ENCODE measurements around the gene CNTLN.
"Not testable (repeated sequence)": the region's sequence is repeated elsewhere in the genome, so short reads cannot be mapped to it uniquely, and the experiment has no call there.

Gene CNTLN

GRCh38 chr9:17171309-17172094 lies 36.7 kb downstream of the CNTLN start:
- WGBS (ENCODE audit: insufficient coverage, insufficient read length): no CpG with 5 or more reads among the region's 5 CpGs
- H3K4me3 ChIP-seq (ENCODE audit: low read length): no peak overlapping the region
- no peaks in the 10 kb centered on the region for H3K36me3 ChIP-seq (ENCODE audit: control insufficient read depth, insufficient read depth, low read length)
- H3K4me1 ChIP-seq (ENCODE audit: control insufficient read depth, insufficient read depth, low read length): no peaks in the 10 kb centered on the region
- no peak for DNase-seq (ENCODE audit: low read depth, low spot score)
- no peak overlapping the region for H3K27ac ChIP-seq (ENCODE audit: low read length)
- no peaks in the 10 kb centered on the region for H3K9me3 ChIP-seq (ENCODE audit: control insufficient read depth, insufficient read depth, low read length)
- H3K27me3 ChIP-seq (ENCODE audit: control insufficient read depth, insufficient read depth, low read length): no peaks in the 10 kb centered on the region

GRCh38 chr9:17177496-17177895 lies 42.7 kb downstream of the CNTLN start:
- not testable (repeated sequence) for H3K4me1 ChIP-seq (ENCODE audit: control insufficient read depth, insufficient read depth, low read length); H3K4me3 ChIP-seq (ENCODE audit: low read length); H3K36me3 ChIP-seq (ENCODE audit: control insufficient read depth, insufficient read depth, low read length); H3K27ac ChIP-seq (ENCODE audit: low read length); DNase-seq (ENCODE audit: low read depth, low spot score); H3K27me3 ChIP-seq (ENCODE audit: control insufficient read depth, insufficient read depth, low read length); H3K9me3 ChIP-seq (ENCODE audit: control insufficient read depth, insufficient read depth, low read length)
- no CpG with 5 or more reads among the region's 15 CpGs for WGBS (ENCODE audit: insufficient coverage, insufficient read length)

GRCh38 chr9:17185481-17186029 lies 50.7 kb downstream of the CNTLN start:
- Histone ChIP-seq H3K4me1 (ENCODE audit: control insufficient read depth, insufficient read depth, low read length) (0 out of 2 replicates have a peak, but pooled peaks cover 1% of the 10 kb centered on the region), H3K36me3 (ENCODE audit: control insufficient read depth, insufficient read depth, low read length) (no peaks in the 10 kb centered on the region), H3K27me3 (ENCODE audit: control insufficient read depth, insufficient read depth, low read length) (no peaks in the 10 kb centered on the region), H3K27ac (ENCODE audit: low read length) (no peak overlapping the region), H3K4me3 (ENCODE audit: low read length) (no peak overlapping the region), H3K9me3 (ENCODE audit: control insufficient read depth, insufficient read depth, low read length) (no peaks in the 10 kb centered on the region)
- WGBS (ENCODE audit: insufficient coverage, insufficient read length): no CpG with 5 or more reads among the region's 3 CpGs
- no peak for DNase-seq (ENCODE audit: low read depth, low spot score)

- H3K27ac ChIP-seq (ENCODE audit: low read length): no peak overlapping the region
- H3K4me1 ChIP-seq (ENCODE audit: control insufficient read depth, insufficient read depth, low read length): 0 out of 2 replicates have a peak, but pooled peaks cover 1% of the 10 kb centered on the region
- no peaks in the 10 kb centered on the region for H3K27me3 ChIP-seq (ENCODE audit: control insufficient read depth, insufficient read depth, low read length)
- H3K4me3 ChIP-seq (ENCODE audit: low read length): no peak overlapping the region
- H3K9me3 ChIP-seq (ENCODE audit: control insufficient read depth, insufficient read depth, low read length): no peaks in the 10 kb centered on the region
- no peaks in the 10 kb centered on the region for H3K36me3 ChIP-seq (ENCODE audit: control insufficient read depth, insufficient read depth, low read length)
- no peak for DNase-seq (ENCODE audit: low read depth, low spot score)
Measured at GRCh38 chr9:17191082-17191481, 56.2 kb downstream of the CNTLN start.

GRCh38 chr9:17204611-17205152 lies 69.8 kb downstream of the CNTLN start:
- WGBS (ENCODE audit: insufficient coverage, insufficient read length): no CpG with 5 or more reads among the region's 8 CpGs
- DNase-seq (ENCODE audit: low read depth, low spot score): no peak
- H3K4me3 ChIP-seq (ENCODE audit: low read length): no peak overlapping the region
- no peak overlapping the region for H3K27ac ChIP-seq (ENCODE audit: low read length)
- H3K4me1 ChIP-seq (ENCODE audit: control insufficient read depth, insufficient read depth, low read length): 0 out of 2 replicates have a peak, but pooled peaks cover 2% of the 10 kb centered on the region
- no peaks in the 10 kb centered on the region for H3K9me3 ChIP-seq (ENCODE audit: control insufficient read depth, insufficient read depth, low read length)
- H3K36me3 ChIP-seq (ENCODE audit: control insufficient read depth, insufficient read depth, low read length): no peaks in the 10 kb centered on the region
- no peaks in the 10 kb centered on the region for H3K27me3 ChIP-seq (ENCODE audit: control insufficient read depth, insufficient read depth, low read length)

GRCh38 chr9:17216011-17216410 lies 81.2 kb downstream of the CNTLN start:
- WGBS (ENCODE audit: insufficient coverage, insufficient read length): no CpG with 5 or more reads among the region's 3 CpGs
- H3K27ac ChIP-seq (ENCODE audit: low read length): no peak overlapping the region
- H3K27me3 ChIP-seq (ENCODE audit: control insufficient read depth, insufficient read depth, low read length): no peaks in the 10 kb centered on the region
- no peak overlapping the region for H3K4me3 ChIP-seq (ENCODE audit: low read length)
- H3K4me1 ChIP-seq (ENCODE audit: control insufficient read depth, insufficient read depth, low read length): no peaks in the 10 kb centered on the region
- DNase-seq (ENCODE audit: low read depth, low spot score): no peak
- no peaks in the 10 kb centered on the region for H3K36me3 ChIP-seq (ENCODE audit: control insufficient read depth, insufficient read depth, low read length)
- no peaks in the 10 kb centered on the region for H3K9me3 ChIP-seq (ENCODE audit: control insufficient read depth, insufficient read depth, low read length)

GRCh38 chr9:17216646-17217045 lies 81.8 kb downstream of the CNTLN start:
- Histone ChIP-seq H3K9me3 (ENCODE audit: control insufficient read depth, insufficient read depth, low read length) (no peaks in the 10 kb centered on the region), H3K27me3 (ENCODE audit: control insufficient read depth, insufficient read depth, low read length) (no peaks in the 10 kb centered on the region), H3K36me3 (ENCODE audit: control insufficient read depth, insufficient read depth, low read length) (no peaks in the 10 kb centered on the region), H3K4me1 (ENCODE audit: control insufficient read depth, insufficient read depth, low read length) (no peaks in the 10 kb centered on the region), H3K27ac (ENCODE audit: low read length) (no peak overlapping the region), H3K4me3 (ENCODE audit: low read length) (no peak overlapping the region)
- DNase-seq (ENCODE audit: low read depth, low spot score): no peak
- WGBS (ENCODE audit: insufficient coverage, insufficient read length): no CpG with 5 or more reads among the region's 2 CpGs

GRCh38 chr9:17217272-17217671 lies 82.4 kb downstream of the CNTLN start:
- Histone ChIP-seq H3K4me3 (ENCODE audit: low read length) (no peak overlapping the region), H3K27ac (ENCODE audit: low read length) (no peak overlapping the region), H3K36me3 (ENCODE audit: control insufficient read depth, insufficient read depth, low read length) (no peaks in the 10 kb centered on the region), H3K4me1 (ENCODE audit: control insufficient read depth, insufficient read depth, low read length) (no peaks in the 10 kb centered on the region), H3K27me3 (ENCODE audit: control insufficient read depth, insufficient read depth, low read length) (no peaks in the 10 kb centered on the region), H3K9me3 (ENCODE audit: control insufficient read depth, insufficient read depth, low read length) (no peaks in the 10 kb centered on the region)
- no peak for DNase-seq (ENCODE audit: low read depth, low spot score)
- no CpG with 5 or more reads among the region's 2 CpGs for WGBS (ENCODE audit: insufficient coverage, insufficient read length)

- Histone ChIP-seq H3K27ac (ENCODE audit: low read length) (no peak overlapping the region), H3K27me3 (ENCODE audit: control insufficient read depth, insufficient read depth, low read length) (no peaks in the 10 kb centered on the region), H3K36me3 (ENCODE audit: control insufficient read depth, insufficient read depth, low read length) (no peaks in the 10 kb centered on the region), H3K4me1 (ENCODE audit: control insufficient read depth, insufficient read depth, low read length) (no peaks in the 10 kb centered on the region), H3K4me3 (ENCODE audit: low read length) (no peak overlapping the region), H3K9me3 (ENCODE audit: control insufficient read depth, insufficient read depth, low read length) (no peaks in the 10 kb centered on the region)
- no peak for DNase-seq (ENCODE audit: low read depth, low spot score)
Measured at GRCh38 chr9:17219261-17219660, 84.4 kb downstream of the CNTLN start.

GRCh38 chr9:17222932-17223331 lies 88.1 kb downstream of the CNTLN start:
- DNase-seq (ENCODE audit: low read depth, low spot score): no peak
- no CpG with 5 or more reads among the region's 7 CpGs for WGBS (ENCODE audit: insufficient coverage, insufficient read length)

GRCh38 chr9:17225407-17225806 lies 90.6 kb downstream of the CNTLN start:
- DNase-seq (ENCODE audit: low read depth, low spot score): no peak
- Histone ChIP-seq H3K4me3 (ENCODE audit: low read length) (no peak overlapping the region), H3K4me1 (ENCODE audit: control insufficient read depth, insufficient read depth, low read length) (no peaks in the 10 kb centered on the region), H3K27ac (ENCODE audit: low read length) (no peak overlapping the region), H3K9me3 (ENCODE audit: control insufficient read depth, insufficient read depth, low read length) (no peaks in the 10 kb centered on the region), H3K36me3 (ENCODE audit: control insufficient read depth, insufficient read depth, low read length) (no peaks in the 10 kb centered on the region), H3K27me3 (ENCODE audit: control insufficient read depth, insufficient read depth, low read length) (no peaks in the 10 kb centered on the region)
- no CpG with 5 or more reads among the region's 1 CpG for WGBS (ENCODE audit: insufficient coverage, insufficient read length)

More at GRCh38 chr9:17222932-17223331, 88.1 kb downstream of the CNTLN start:
- Histone ChIP-seq H3K36me3 (ENCODE audit: control insufficient read depth, insufficient read depth, low read length) (no peaks in the 10 kb centered on the region), H3K9me3 (ENCODE audit: control insufficient read depth, insufficient read depth, low read length) (no peaks in the 10 kb centered on the region), H3K4me3 (ENCODE audit: low read length) (no peak overlapping the region), H3K27ac (ENCODE audit: low read length) (no peak overlapping the region), H3K27me3 (ENCODE audit: control insufficient read depth, insufficient read depth, low read length) (no peaks in the 10 kb centered on the region), H3K4me1 (ENCODE audit: control insufficient read depth, insufficient read depth, low read length) (no peaks in the 10 kb centered on the region)
